Prostate gland (tissue), 2 donors: Measurements from ENCODE around the gene PIK3C2A. TPM values are rescaled to one million over a fixed set of nuclear protein-coding genes. Genes with fewer than 3 reads are reported as not detected.

Experiments used
- DNase-seq: peaks from one replicate; pipeline ENCODE4 v3.0.0-alpha.2; 2019; ENCODE audit warnings: low spot score
- H3K27ac ChIP-seq, 2 donors: fragments of 200-600 bp; sonication (generic); 2 replicates each; pipeline ENCODE4 v1.5.1; 2017 to 2019
- H3K27me3 ChIP-seq: fragments of 200-600 bp; sonication (generic); replicated peaks from 2 replicates; pipeline ENCODE4 v1.5.1; 2019; ENCODE audit not compliant: insufficient read depth
- H3K36me3 ChIP-seq, 2 donors: fragments of 200-600 bp; sonication (generic); 1 replicate in 1 of 2; 2 replicates in 1 of 2; pipeline versions ENCODE4 v1.5.1 to v1.8.1; 2017 to 2019
- H3K4me1 ChIP-seq: fragments of 200-600 bp; sonication (generic); replicated peaks from 2 replicates; pipeline ENCODE4 v1.5.1; 2019
- H3K4me3 ChIP-seq, 2 donors: fragments of 200-600 bp; sonication (generic); 2 replicates each; pipeline ENCODE4 v1.5.1; 2017 to 2019
- H3K9me3 ChIP-seq: fragments of 200-600 bp; sonication (generic); 2 replicates; pipeline ENCODE4 v1.5.1; 2017
- CTCF ChIP-seq, 4 experiments: fragments of 200-600 bp in 2 of 4; fragments of 450-650 bp in 2 of 4; sonication (generic) in 2 of 4; IDR thresholded peaks; 1 replicate in 3 of 4; 2 replicates in 1 of 4; pipeline ENCODE4 v1.5.1; 2016 to 2019; ENCODE audit warnings: antibody characterized with exemption in 4 of 4, mild to moderate bottlenecking in 2 of 4, moderate library complexity in 2 of 4
- POLR2A ChIP-seq: fragments of 450-650 bp; IDR thresholded peaks from one replicate; pipeline ENCODE4 v1.6.1; 2016; ENCODE audit warnings: antibody characterized with exemption, mild to moderate bottlenecking
- POLR2AphosphoS5 ChIP-seq: sonication (generic); formaldehyde crosslinking; IDR thresholded peaks from one replicate; pipeline ENCODE4 v1.6.1; 2017; ENCODE audit warnings: antibody characterized with exemption
- WGBS: methylation state at CpG from one replicate; pipeline ENCODE4 v1.1.5; 2018; 5-methylcytosine and 5-hydroxymethylcytosine counted together
- intact Hi-C: fragments of 100-400 bp; cut with DNase I; formaldehyde crosslinking; loops from one replicate; pipeline ENCODE4 v1.14.2; 2022
- total RNA-seq, 2 donors: library from RNA; depleted of rRNA; stranded (reverse); fragments of >200 nt; gene quantifications; one replicate each; pipeline ENCODE4 v1.1.0, GENCODE V29; 2016

Gene PIK3C2A
- total RNA-seq, 2 donors from 2014 or later, result 66.0 to 90.0 TPM

- TF ChIP-seq POLR2AphosphoS5, result no peak
- TF ChIP-seq CTCF (IDR thresholded peaks at IDR 0.05), result no peak
- TF ChIP-seq POLR2A, result no peak
- H3K4me3 ChIP-seq, result no peak overlapping the region
- H3K4me1 ChIP-seq, result peaks cover 6% of the 10 kb centered on the region
- no peak overlapping the region for H3K27ac ChIP-seq
- WGBS, result 60% methylated on average over 1 of the region's 1 CpG
- H3K9me3 ChIP-seq, result no peaks in the 10 kb centered on the region
- no peaks in the 10 kb centered on the region for H3K27me3 ChIP-seq
- no peak for DNase-seq
- H3K36me3 ChIP-seq, result no peaks in the 10 kb centered on the region
- intact Hi-C loops, result loop anchor here (10.0 kb wide), 2 partner anchors 144 to 1314 kb away; partner anchors contain the start of genes NCR3LG1 and TSG101
These were observed 3.5 kb upstream of the PIK3C2A start for GRCh38 chr11:17211286-17211685.

DNA sequence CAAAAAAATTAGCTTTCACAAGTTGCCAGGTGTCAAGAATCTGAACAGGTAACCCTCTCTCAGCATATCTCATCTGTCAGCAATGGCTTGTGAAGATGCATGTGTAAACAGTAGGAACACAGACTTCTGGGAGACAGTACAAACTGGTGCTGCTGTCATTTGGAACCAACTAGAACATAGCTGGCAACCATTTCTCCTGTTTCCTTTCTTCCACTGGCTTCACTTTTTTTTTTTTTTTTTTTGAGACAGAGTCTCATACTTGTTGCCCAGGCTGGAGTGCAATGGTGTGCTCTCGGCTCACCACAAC is 2.1 kb upstream of the PIK3C2A start:
- DNase-seq, result peak; percentile 59
- no peaks in the 10 kb centered on the region for H3K36me3 ChIP-seq
- no peak overlapping the region for H3K4me3 ChIP-seq
- TF ChIP-seq POLR2AphosphoS5 (peak; percentile 72), POLR2A (no peak)
- WGBS, result 45% methylated on average over 1 of the region's 1 CpG
- intact Hi-C loops, result loop anchor here (5.0 to 10.0 kb wide), 3 partner anchors 67 to 1315 kb away; partner anchors contain the start of genes NCR3LG1, NUCB2 and TSG101
- no peaks in the 10 kb centered on the region for H3K27me3 ChIP-seq
- H3K4me1 ChIP-seq, result peaks cover 6% of the 10 kb centered on the region
- H3K9me3 ChIP-seq, result no peaks in the 10 kb centered on the region
- H3K27ac ChIP-seq, result peak overlapping the region; percentile 99

GRCh38 chr11:17208257-17208999 is 642 bp upstream of the PIK3C2A start:
- Histone ChIP-seq H3K4me3 (peak overlapping the region; percentile 85 to 90), H3K36me3 (no peaks in the 10 kb centered on the region), H3K27me3 (no peaks in the 10 kb centered on the region), H3K27ac (peak overlapping the region; percentile 99), H3K9me3 (no peaks in the 10 kb centered on the region), H3K4me1 (peaks cover 6% of the 10 kb centered on the region)
- intact Hi-C loops, result loop anchor here (5.0 kb wide), 1 partner anchor 69 kb away; the partner anchor contains the start of gene NUCB2
- DNase-seq, result peak; percentile 72
- 1% methylated on average over 25 of the region's 26 CpGs for WGBS
- TF ChIP-seq POLR2AphosphoS5, result no peak
- no peak for TF ChIP-seq CTCF (IDR thresholded peaks at IDR 0.05)
- TF ChIP-seq POLR2A, result no peak

DNA sequence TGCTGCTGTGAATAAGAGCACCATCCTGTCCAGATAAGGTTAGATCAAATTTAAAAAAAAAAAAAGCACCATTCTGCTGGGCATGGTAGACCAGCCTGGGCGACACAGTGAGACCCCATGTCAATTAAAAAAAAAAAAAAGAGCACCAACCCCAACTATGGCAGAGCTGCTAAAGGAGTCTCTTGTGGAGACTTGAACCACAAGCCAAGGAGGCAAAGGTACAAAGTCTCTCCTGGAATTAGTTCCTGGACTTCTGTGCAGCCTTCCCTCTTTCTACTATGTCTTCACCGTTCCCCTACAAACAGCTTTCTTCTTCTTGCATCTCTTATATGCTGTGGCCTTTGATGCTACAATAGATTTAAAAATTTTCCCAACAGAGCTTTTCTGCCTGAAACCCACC is 1.3 kb downstream of the PIK3C2A start:
- peak overlapping the region; percentile 85 to 90 for H3K4me3 ChIP-seq

GRCh38 chr11:17197431-17197898 is 10.3 kb downstream of the PIK3C2A start:
- DNase-seq, result no peak
- Histone ChIP-seq H3K27me3 (no peaks in the 10 kb centered on the region), H3K4me1 (no peaks in the 10 kb centered on the region), H3K27ac (no peak overlapping the region), H3K9me3 (no peaks in the 10 kb centered on the region), H3K4me3 (no peak overlapping the region), H3K36me3 (no peaks in the 10 kb centered on the region)
- TF ChIP-seq POLR2AphosphoS5 (no peak), POLR2A (no peak), CTCF (IDR thresholded peaks at IDR 0.05) (no peak)
- intact Hi-C loops, result no loop called here

More for the DNA sequence above, 1.3 kb downstream of the PIK3C2A start:
- TF ChIP-seq POLR2A (no peak), CTCF (IDR thresholded peaks at IDR 0.05) (no peak), POLR2AphosphoS5 (no peak)
- Histone ChIP-seq H3K9me3 (no peaks in the 10 kb centered on the region), H3K4me1 (peaks cover 6% of the 10 kb centered on the region), H3K27me3 (no peaks in the 10 kb centered on the region), H3K27ac (no peak overlapping the region), H3K36me3 (no peaks in the 10 kb centered on the region)
- intact Hi-C loops, result loop anchor here (2.0 to 5.0 kb wide), 2 partner anchors 71 to 130 kb away; partner anchors contain the start of genes NUCB2 and RPS13
- WGBS, result 45% methylated on average over 2 of the region's 2 CpGs
- no peak for DNase-seq
